H1 (cell line): ENCODE data around the gene SLC41A1. TPM values are rescaled to one million over a fixed set of nuclear protein-coding genes. Genes with fewer than 3 reads are reported as not detected.

Source experiments
- ASH2L ChIP-seq: fragments of 200-600, 300-600 bp; sonication (generic); IDR thresholded peaks from one replicate; pipeline ENCODE4 v1.7.1; 2017; ENCODE audit warnings: low read length
- CEBPB ChIP-seq: IDR thresholded peaks from 2 replicates; pipeline ENCODE4 v1.6.1; 2012; ENCODE audit warnings: low read depth, low read length
- CREB1 ChIP-seq: IDR thresholded peaks from 2 replicates; pipeline ENCODE4 v1.6.1; 2012; ENCODE audit warnings: inconsistent platforms
- CTBP2 ChIP-seq: IDR thresholded peaks from 2 replicates; pipeline ENCODE4 v1.7.0; 2011; ENCODE audit warnings: borderline replicate concordance, mild to moderate bottlenecking, moderate library complexity, mixed read lengths, low read length; ENCODE audit not compliant: insufficient read depth, insufficient read length
- EGR1 ChIP-seq: IDR thresholded peaks from 2 replicates; pipeline ENCODE4 v1.6.1; 2011; ENCODE audit warnings: low read depth, low read length, borderline replicate concordance
- EP300 ChIP-seq, 2 experiments: IDR thresholded peaks; 1 replicate in 1 of 2; 2 replicates in 1 of 2; pipeline ENCODE4 v1.6.1; 2011 to 2012; ENCODE audit warnings: low read depth in 2 of 2, low read length in 2 of 2, mild to moderate bottlenecking in 2 of 2, borderline replicate concordance in 1 of 2, inconsistent platforms in 1 of 2, moderate library complexity in 1 of 2
- EZH2 ChIP-seq: fragments of 200-600 bp; sonication (generic); IDR thresholded peaks from 2 replicates; pipeline ENCODE4 v1.7.1; 2012; ENCODE audit warnings: low read depth, mild to moderate bottlenecking, moderate library complexity, low read length, inconsistent platforms; ENCODE audit not compliant: severe bottlenecking
- GABPA ChIP-seq: IDR thresholded peaks from 2 replicates; pipeline ENCODE4 v1.6.1; 2011; ENCODE audit warnings: mild to moderate bottlenecking, low read length, moderate library complexity, borderline replicate concordance; ENCODE audit not compliant: insufficient read depth
- JUN ChIP-seq: IDR thresholded peaks from 2 replicates; pipeline ENCODE4 v1.6.1; 2011; ENCODE audit warnings: low read depth, mild to moderate bottlenecking, improper control_type of control experiment, low read length
- KDM1A ChIP-seq: fragments of 200-600, 300-600 bp; sonication (generic); IDR thresholded peaks from 2 replicates; pipeline ENCODE4 v1.7.1; 2016; ENCODE audit warnings: mild to moderate bottlenecking, low read length, borderline replicate concordance
- POLR2A ChIP-seq, 2 experiments: IDR thresholded peaks; 1 replicate in 1 of 2; 2 replicates in 1 of 2; pipeline ENCODE4 v1.6.1; 2011; ENCODE audit warnings: low read depth in 2 of 2, low read length in 2 of 2, mild to moderate bottlenecking in 2 of 2; ENCODE audit errors: control extremely low read depth in 1 of 2
- RBBP5 ChIP-seq: IDR thresholded peaks from 2 replicates; pipeline ENCODE4 v1.7.1; 2012; ENCODE audit warnings: low read depth, mild to moderate bottlenecking, inconsistent platforms, low read length, moderate library complexity, borderline replicate concordance
- SAP30 ChIP-seq: fragments of 300-600 bp; sonication (generic); IDR thresholded peaks from 2 replicates; pipeline ENCODE4 v1.7.1; 2012; ENCODE audit warnings: low read length, moderate library complexity, mild to moderate bottlenecking, inconsistent platforms; ENCODE audit not compliant: insufficient read depth, insufficient replicate concordance
- SIN3A ChIP-seq, 2 experiments: IDR thresholded peaks in 1 of 2; conservative IDR thresholded peaks in 1 of 2; 2 replicates each; pipeline ENCODE4 v1.6.1; 2011 to 2012; ENCODE audit warnings: low read length in 2 of 2, improper control_type of control experiment in 1 of 2, low read depth in 1 of 2, mild to moderate bottlenecking in 1 of 2
- SIRT6 ChIP-seq: IDR thresholded peaks from one replicate; pipeline ENCODE4 v1.7.1; 2012; ENCODE audit warnings: low read length, inconsistent platforms
- SIX5 ChIP-seq: IDR thresholded peaks from 2 replicates; pipeline ENCODE4 v1.6.1; 2011; ENCODE audit warnings: mild to moderate bottlenecking, low read depth, low read length
- SRF ChIP-seq: IDR thresholded peaks from 2 replicates; pipeline ENCODE4 v1.6.1; 2011; ENCODE audit warnings: mild to moderate bottlenecking, low read depth, low read length, moderate library complexity
- SUZ12 ChIP-seq: fragments of 200-600 bp; sonication (generic); IDR thresholded peaks from 2 replicates; pipeline ENCODE4 v1.6.1; 2012; ENCODE audit warnings: mild to moderate bottlenecking, inconsistent platforms, low read length, moderate library complexity, mixed read lengths
- TAF1 ChIP-seq: IDR thresholded peaks from 2 replicates; pipeline ENCODE4 v1.6.1; 2011; ENCODE audit warnings: mild to moderate bottlenecking, low read depth, low read length
- TAF7 ChIP-seq: optimal IDR thresholded peaks from 2 replicates; pipeline ENCODE3; 2011; ENCODE audit warnings: low read depth, mild to moderate bottlenecking, inconsistent platforms, low read length, moderate library complexity, borderline replicate concordance
- TBP ChIP-seq: IDR thresholded peaks from 2 replicates; pipeline ENCODE4 v1.6.1; 2011; ENCODE audit warnings: low read depth, low read length, improper control_type of control experiment
- TCF12 ChIP-seq: IDR thresholded peaks from 2 replicates; pipeline ENCODE4 v1.6.1; 2011; ENCODE audit warnings: low read depth, mild to moderate bottlenecking, low read length
- TEAD4 ChIP-seq: IDR thresholded peaks from 2 replicates; pipeline ENCODE4 v1.6.1; 2012; ENCODE audit warnings: low read depth, low read length, inconsistent platforms, mixed read lengths
- YY1 ChIP-seq: IDR thresholded peaks from 2 replicates; pipeline ENCODE4 v1.6.1; 2011; ENCODE audit warnings: low read depth, mild to moderate bottlenecking, low read length
- polyA plus RNA-seq, 7 experiments: library from polyadenylated mRNA; depleted of rRNA in 3 of 7; stranded (reverse) in 5 of 7; unstranded in 2 of 7; fragments of >200 nt in 5 of 7; fragments of 200-250 nt in 2 of 7; gene quantifications; 1 replicate in 5 of 7; 2 replicates in 1 of 7; 4 replicates in 1 of 7; pipeline versions ENCODE4 v1.2.1 to v1.2.3, GENCODE V29; 2011 to 2013; ENCODE audit warnings: missing spikeins in 2 of 7, mixed read lengths in 2 of 7
- total RNA-seq: library from RNA; stranded (reverse); fragmentation: NEBNext Ultra II Directional; extraction: Animal tissue kit (Norgen Biotek cat#: 25700); gene quantifications from 2 replicates; pipeline ENCODE4 v1.2.1, GENCODE V29; 2021

The SLC41A1 gene
- total and polyA plus RNA-seq, 2 of the 8 experiments (the other 6 are each of a cell fraction or from before 2014, with no cell fraction given) = 41.2 to 42.3 TPM

DNA sequence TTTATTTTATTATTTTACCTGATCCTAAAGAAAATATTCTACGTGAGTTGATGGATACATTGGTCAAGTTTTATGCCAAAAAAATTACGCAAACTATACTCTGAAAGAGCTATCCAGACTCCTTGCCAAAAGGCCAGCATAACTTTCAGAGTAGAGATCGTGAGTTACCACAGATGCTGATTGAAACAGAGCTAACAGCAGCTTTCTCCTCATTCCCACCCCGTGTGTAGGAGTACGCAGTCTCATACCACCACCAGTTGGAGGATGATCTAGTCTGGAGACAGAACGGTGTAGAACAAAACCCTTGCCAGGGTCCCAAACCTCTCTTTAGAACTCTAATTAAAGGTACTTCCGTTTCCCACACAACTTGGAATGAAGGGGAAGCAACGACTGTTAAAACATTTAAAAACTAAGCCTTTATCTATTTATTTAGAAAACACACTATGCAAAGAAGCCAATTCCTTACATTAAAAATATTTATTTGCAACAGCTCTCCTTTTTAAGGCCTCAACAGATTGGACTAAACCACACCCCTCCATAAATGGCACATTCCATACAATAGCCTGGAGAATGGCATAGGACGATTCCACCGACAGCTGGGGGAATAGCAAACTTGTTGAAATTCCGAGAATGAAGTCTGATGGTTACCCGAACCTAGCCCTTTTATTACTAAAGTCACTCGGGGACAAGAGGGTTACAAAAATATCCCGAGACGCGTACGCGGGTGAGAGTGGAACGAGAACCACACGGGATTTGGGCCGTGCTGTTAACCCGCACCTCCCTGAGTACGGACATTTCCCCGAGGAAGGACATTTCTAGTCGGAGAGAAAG lies 64.4 kb downstream of the SLC41A1 start (continued):
- peak; percentile 45 for TF ChIP-seq SAP30
- no peak for TF ChIP-seq RBBP5
- no peak for TF ChIP-seq SRF
- TF ChIP-seq CEBPB = no peak
- no peak for TF ChIP-seq TCF12
- TF ChIP-seq CREB1 = no peak; the same call in 1 of the 2 replicates
- no peak for TF ChIP-seq TAF7
- TF ChIP-seq POLR2A (IDR thresholded peaks at IDR 0.05; ENCODE audit: control extremely low read depth in 1 of 2, low read depth in 2 of 2, low read length in 2 of 2) = no peak
- TF ChIP-seq TBP = no peak
- no peak for TF ChIP-seq CTBP2
- TF ChIP-seq YY1 = no peak
- TF ChIP-seq SIRT6 = no peak
- TF ChIP-seq SIN3A (conservative IDR thresholded peaks at IDR 0.05 in 1 of 2, IDR thresholded peaks at IDR 0.05 in 1 of 2; ENCODE audit: low read depth in 1 of 2, low read length in 2 of 2) = no peak
- TF ChIP-seq GABPA = no peak
- TF ChIP-seq SIX5 = no peak
- TF ChIP-seq ASH2L = peak; percentile 32
- TF ChIP-seq EGR1 = no peak
- 0 out of 2 replicates have a peak, but pooled peaks have one; percentile 25 for TF ChIP-seq TAF1
- no peak for TF ChIP-seq EZH2
- TF ChIP-seq KDM1A = no peak
- no peak for TF ChIP-seq TEAD4
- no peak for TF ChIP-seq JUN
- TF ChIP-seq EP300 (IDR thresholded peaks at IDR 0.05; ENCODE audit: borderline replicate concordance in 1 of 2, low read depth in 2 of 2, low read length in 2 of 2) = no peak
- TF ChIP-seq SUZ12 = no peak
